HG03469 (cell line): ENCODE data around the gene ABLIM1.

Experiments used
- ATAC-seq: cut with Tn5 transposase; IDR thresholded peaks from one replicate; pipeline ENCODE4 v1.9.1; 2021; ENCODE audit warnings: mild to moderate bottlenecking, moderate library complexity, moderate number of reproducible peaks; ENCODE audit not compliant: unreplicated experiment

ABLIM1 gene

GRCh38 chr10:114399576-114399975 lies 258.5 kb downstream of the ABLIM1 start:
- ATAC-seq = no peak

- ATAC-seq = no peak
Measured at GRCh38 chr10:114398587-114399331, 259.3 kb downstream of the ABLIM1 start.

DNA sequence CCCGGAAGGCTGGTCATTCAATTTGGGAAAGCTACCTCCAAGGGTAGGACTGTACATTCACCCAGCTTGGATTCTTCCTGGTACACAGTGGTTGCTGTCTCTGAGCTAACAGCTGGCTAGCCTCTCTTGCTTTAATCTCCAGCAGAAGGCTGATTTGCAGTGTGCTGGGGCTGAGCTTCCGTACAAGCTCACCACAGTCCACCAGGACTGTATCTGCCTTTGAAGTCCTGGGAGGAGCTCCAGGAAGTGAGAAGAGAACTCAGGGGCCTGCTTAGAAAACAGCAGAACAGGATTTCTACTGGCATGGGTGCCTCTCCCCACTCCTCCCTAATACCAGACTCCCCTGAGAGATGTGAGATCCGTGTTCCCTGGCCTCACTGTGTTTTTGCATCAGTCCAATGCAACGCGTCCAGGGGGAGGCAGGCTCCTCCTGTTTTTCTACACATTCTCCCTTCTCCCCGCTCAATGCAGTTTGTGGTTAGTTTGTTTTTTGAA lies 260.4 kb downstream of the ABLIM1 start:
- ATAC-seq = no peak

- ATAC-seq = no peak
Measured at GRCh38 chr10:114396464-114396863, 261.6 kb downstream of the ABLIM1 start.

- no peak for ATAC-seq
Measured at GRCh38 chr10:114395366-114396022, 262.6 kb downstream of the ABLIM1 start.

- ATAC-seq = no peak
Measured at GRCh38 chr10:114394531-114394930, 263.5 kb downstream of the ABLIM1 start.

DNA sequence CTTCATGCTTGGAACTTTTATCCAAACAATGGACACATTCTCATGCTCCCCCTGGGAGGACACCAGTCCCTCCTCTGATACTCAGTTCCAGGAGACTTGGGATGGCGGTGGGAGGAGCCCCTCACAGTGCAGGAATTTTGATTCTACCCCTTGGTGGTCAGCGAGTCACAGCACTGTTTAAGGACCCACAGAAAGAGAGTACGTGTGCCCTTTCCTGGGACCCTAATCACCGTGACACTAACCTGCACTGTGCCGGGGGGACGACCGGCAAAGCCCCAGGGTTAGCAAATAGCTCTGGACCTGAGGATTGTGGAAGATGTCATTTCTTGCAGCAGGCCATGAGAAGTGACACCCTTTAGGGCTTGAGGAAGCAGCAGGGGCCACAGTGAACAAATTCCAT lies 264.2 kb downstream of the ABLIM1 start:
- ATAC-seq = no peak

DNA sequence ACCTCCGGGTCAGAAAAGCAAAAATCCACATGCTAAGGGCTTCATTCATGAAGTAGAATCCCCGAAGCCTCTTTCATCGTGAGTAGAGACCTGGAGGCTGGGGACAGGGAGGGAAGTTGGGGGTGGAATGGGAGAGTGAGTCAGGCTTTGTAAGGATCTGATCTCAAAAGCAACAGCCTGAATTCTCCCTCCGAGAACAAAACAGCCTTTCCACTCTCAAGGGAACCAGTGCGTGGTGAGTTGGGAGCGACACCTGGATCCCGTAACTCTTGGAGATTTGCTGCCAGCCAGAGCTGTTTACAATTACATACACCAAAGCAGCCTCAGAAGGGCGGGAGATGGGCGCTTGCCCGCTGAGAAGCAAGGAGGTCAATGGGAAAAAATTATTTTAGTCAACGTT lies 264.6 kb downstream of the ABLIM1 start:
- ATAC-seq = no peak

DNA sequence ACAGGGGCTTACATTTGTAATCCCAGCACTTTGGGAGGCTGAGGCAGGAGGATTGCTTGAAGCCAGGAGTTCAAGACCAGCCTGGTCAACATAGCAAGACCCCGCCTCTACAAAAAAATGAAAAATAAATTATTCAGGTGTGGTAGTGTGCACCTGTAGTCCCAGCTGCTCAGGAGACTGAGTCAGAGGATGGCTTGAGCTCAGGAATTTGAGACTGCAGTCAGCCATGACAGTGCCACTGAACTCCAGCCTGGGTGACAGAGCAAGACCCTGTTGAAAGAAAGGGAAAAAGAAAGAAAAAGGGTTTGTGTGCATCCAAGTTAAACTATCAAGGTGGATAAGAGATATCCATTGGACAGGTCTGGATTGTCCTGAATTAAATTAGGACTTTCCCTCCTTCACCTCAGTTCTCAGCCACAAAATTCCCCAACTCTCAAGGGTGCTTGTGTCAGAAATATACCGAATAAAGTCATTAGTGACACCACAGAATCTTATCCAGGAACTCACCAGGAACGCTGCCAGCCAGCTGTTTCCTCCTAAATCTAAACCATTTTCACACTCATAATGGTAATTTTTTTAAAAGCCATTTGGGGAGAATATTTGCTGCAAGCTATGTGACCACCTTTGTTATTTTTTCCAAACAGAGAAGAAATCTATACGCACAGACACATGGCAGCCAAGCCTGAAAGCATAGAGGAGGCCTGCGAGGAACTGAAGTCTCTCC lies 265.8 kb downstream of the ABLIM1 start:
- ATAC-seq = no peak

- ATAC-seq = no peak
Measured at GRCh38 chr10:114391599-114391998, 266.5 kb downstream of the ABLIM1 start.

- ATAC-seq = no peak
Measured at GRCh38 chr10:114389426-114389825, 268.6 kb downstream of the ABLIM1 start.

GRCh38 chr10:114388275-114388674 lies 269.8 kb downstream of the ABLIM1 start:
- ATAC-seq = peak; percentile 59

- no peak for ATAC-seq
Measured at GRCh38 chr10:114387784-114388183, 270.3 kb downstream of the ABLIM1 start.

- no peak for ATAC-seq
Measured at GRCh38 chr10:114386452-114386851, 271.6 kb downstream of the ABLIM1 start.

- ATAC-seq = no peak
Measured at GRCh38 chr10:114385557-114385956, 272.5 kb downstream of the ABLIM1 start.

GRCh38 chr10:114384601-114385000 lies 273.5 kb downstream of the ABLIM1 start:
- no peak for ATAC-seq

GRCh38 chr10:114384181-114384580 lies 273.9 kb downstream of the ABLIM1 start:
- ATAC-seq = no peak
